ENCODE measurements around the gene PRKCE.

Gene PRKCE

GRCh38 chr2:45984896-45985473 is 333.5 kb downstream of the PRKCE start:
- H3K27ac ChIP-seq (ENCODE audit: low read length) = no peak overlapping the region
- no peaks in the 10 kb centered on the region for H3K27me3 ChIP-seq (ENCODE audit: low read depth, low read length)
- H3K36me3 ChIP-seq (ENCODE audit: control insufficient read depth in 1 of 2, insufficient read depth in 2 of 2, low read length in 2 of 2) = peaks cover 5 to 11% of the 10 kb centered on the region in 2 donors

GRCh38 chr2:45986509-45986908 is 335.0 kb downstream of the PRKCE start:
- Histone ChIP-seq H3K4me3 (ENCODE audit: low read depth in 1 of 2, low read length in 2 of 2) (no peak overlapping the region), H3K9me3 (ENCODE audit: control insufficient read depth in 1 of 2, low read length in 2 of 2) (no peaks in the 10 kb centered on the region), H3K4me1 (ENCODE audit: control insufficient read depth in 1 of 2, insufficient read depth in 2 of 2, low read length in 2 of 2) (peaks cover 0 to 9% of the 10 kb centered on the region in 2 donors), H3K27ac (ENCODE audit: low read length) (no peak overlapping the region), H3K36me3 (ENCODE audit: control insufficient read depth in 1 of 2, insufficient read depth in 2 of 2, low read length in 2 of 2) (peaks cover under 1 to 5% of the 10 kb centered on the region in 2 donors), H3K27me3 (ENCODE audit: low read depth, low read length) (no peaks in the 10 kb centered on the region)

More at GRCh38 chr2:45984896-45985473, 333.5 kb downstream of the PRKCE start:
- no peaks in the 10 kb centered on the region for H3K9me3 ChIP-seq (ENCODE audit: control insufficient read depth in 1 of 2, low read length in 2 of 2)
- H3K4me3 ChIP-seq (ENCODE audit: low read depth in 1 of 2, low read length in 2 of 2) = no peak overlapping the region
- peaks cover 0 to 9% of the 10 kb centered on the region in 2 donors for H3K4me1 ChIP-seq (ENCODE audit: control insufficient read depth in 1 of 2, insufficient read depth in 2 of 2, low read length in 2 of 2)

GRCh38 chr2:45987856-45988255 is 336.4 kb downstream of the PRKCE start:
- no peak overlapping the region for H3K4me3 ChIP-seq (ENCODE audit: low read depth in 1 of 2, low read length in 2 of 2)
- no peaks in the 10 kb centered on the region for H3K27me3 ChIP-seq (ENCODE audit: low read depth, low read length)
- peaks cover 0 to 5% of the 10 kb centered on the region in 2 donors for H3K36me3 ChIP-seq (ENCODE audit: control insufficient read depth in 1 of 2, insufficient read depth in 2 of 2, low read length in 2 of 2)
- H3K27ac ChIP-seq (ENCODE audit: low read length) = no peak overlapping the region
- no peaks in the 10 kb centered on the region for H3K9me3 ChIP-seq (ENCODE audit: control insufficient read depth in 1 of 2, low read length in 2 of 2)
- H3K4me1 ChIP-seq (ENCODE audit: control insufficient read depth in 1 of 2, insufficient read depth in 2 of 2, low read length in 2 of 2) = peaks cover 9 to 12% of the 10 kb centered on the region in 2 donors

GRCh38 chr2:45988879-45989278 is 337.4 kb downstream of the PRKCE start:
- H3K4me3 ChIP-seq (ENCODE audit: low read depth in 1 of 2, low read length in 2 of 2) = no peak overlapping the region
- H3K4me1 ChIP-seq (ENCODE audit: control insufficient read depth in 1 of 2, insufficient read depth in 2 of 2, low read length in 2 of 2) = peaks cover 17% of the 10 kb centered on the region in 2 donors
- H3K27me3 ChIP-seq (ENCODE audit: low read depth, low read length) = no peaks in the 10 kb centered on the region
- peaks cover 0 to 5% of the 10 kb centered on the region in 2 donors for H3K36me3 ChIP-seq (ENCODE audit: control insufficient read depth in 1 of 2, insufficient read depth in 2 of 2, low read length in 2 of 2)
- no peaks in the 10 kb centered on the region for H3K9me3 ChIP-seq (ENCODE audit: control insufficient read depth in 1 of 2, low read length in 2 of 2)
- no peak overlapping the region for H3K27ac ChIP-seq (ENCODE audit: low read length)

- Histone ChIP-seq H3K36me3 (ENCODE audit: control insufficient read depth in 1 of 2, insufficient read depth in 2 of 2, low read length in 2 of 2) (no peaks in the 10 kb centered on the region), H3K4me3 (ENCODE audit: low read depth in 1 of 2, low read length in 2 of 2) (no peak overlapping the region), H3K9me3 (ENCODE audit: control insufficient read depth in 1 of 2, low read length in 2 of 2) (no peaks in the 10 kb centered on the region), H3K4me1 (ENCODE audit: control insufficient read depth in 1 of 2, insufficient read depth in 2 of 2, low read length in 2 of 2) (peaks cover 17% of the 10 kb centered on the region in 2 donors), H3K27ac (ENCODE audit: low read length) (no peak overlapping the region), H3K27me3 (ENCODE audit: low read depth, low read length) (no peaks in the 10 kb centered on the region)
Measured at GRCh38 chr2:45990131-45990530, 338.7 kb downstream of the PRKCE start.

GRCh38 chr2:45992021-45992740 is 340.7 kb downstream of the PRKCE start:
- H3K9me3 ChIP-seq (ENCODE audit: control insufficient read depth in 1 of 2, low read length in 2 of 2) = no peaks in the 10 kb centered on the region
- H3K4me1 ChIP-seq (ENCODE audit: control insufficient read depth in 1 of 2, insufficient read depth in 2 of 2, low read length in 2 of 2) = peaks cover 17% of the 10 kb centered on the region in 2 donors
- H3K27ac ChIP-seq (ENCODE audit: low read length) = peak overlapping the region; percentile 30
- H3K4me3 ChIP-seq (ENCODE audit: low read depth in 1 of 2, low read length in 2 of 2) = no peak overlapping the region
- no peaks in the 10 kb centered on the region for H3K27me3 ChIP-seq (ENCODE audit: low read depth, low read length)
- H3K36me3 ChIP-seq (ENCODE audit: control insufficient read depth in 1 of 2, insufficient read depth in 2 of 2, low read length in 2 of 2) = no peaks in the 10 kb centered on the region

GRCh38 chr2:45992741-45993475 is 341.4 kb downstream of the PRKCE start:
- no peaks in the 10 kb centered on the region for H3K27me3 ChIP-seq (ENCODE audit: low read depth, low read length)
- H3K4me1 ChIP-seq (ENCODE audit: control insufficient read depth in 1 of 2, insufficient read depth in 2 of 2, low read length in 2 of 2) = peaks cover 17% of the 10 kb centered on the region in 2 donors
- no peaks in the 10 kb centered on the region for H3K9me3 ChIP-seq (ENCODE audit: control insufficient read depth in 1 of 2, low read length in 2 of 2)
- peak overlapping the region in 1 of 2 donors; percentile 5 for H3K4me3 ChIP-seq (ENCODE audit: low read depth in 1 of 2, low read length in 2 of 2)
- H3K27ac ChIP-seq (ENCODE audit: low read length) = peak overlapping the region; percentile 30
- no peaks in the 10 kb centered on the region for H3K36me3 ChIP-seq (ENCODE audit: control insufficient read depth in 1 of 2, insufficient read depth in 2 of 2, low read length in 2 of 2)

GRCh38 chr2:45993476-45993991 is 342.1 kb downstream of the PRKCE start:
- Histone ChIP-seq H3K4me1 (ENCODE audit: control insufficient read depth in 1 of 2, insufficient read depth in 2 of 2, low read length in 2 of 2) (peaks cover 17% of the 10 kb centered on the region in 2 donors), H3K9me3 (ENCODE audit: control insufficient read depth in 1 of 2, low read length in 2 of 2) (no peaks in the 10 kb centered on the region), H3K27me3 (ENCODE audit: low read depth, low read length) (no peaks in the 10 kb centered on the region), H3K36me3 (ENCODE audit: control insufficient read depth in 1 of 2, insufficient read depth in 2 of 2, low read length in 2 of 2) (no peaks in the 10 kb centered on the region), H3K27ac (ENCODE audit: low read length) (peak overlapping the region; percentile 30), H3K4me3 (ENCODE audit: low read depth in 1 of 2, low read length in 2 of 2) (peak overlapping the region in 1 of 2 donors; percentile 5)

GRCh38 chr2:45994060-45994459 is 342.6 kb downstream of the PRKCE start:
- Histone ChIP-seq H3K27ac (ENCODE audit: low read length) (no peak overlapping the region), H3K36me3 (ENCODE audit: control insufficient read depth in 1 of 2, insufficient read depth in 2 of 2, low read length in 2 of 2) (no peaks in the 10 kb centered on the region), H3K9me3 (ENCODE audit: control insufficient read depth in 1 of 2, low read length in 2 of 2) (no peaks in the 10 kb centered on the region), H3K4me1 (ENCODE audit: control insufficient read depth in 1 of 2, insufficient read depth in 2 of 2, low read length in 2 of 2) (peaks cover 12 to 17% of the 10 kb centered on the region in 2 donors), H3K27me3 (ENCODE audit: low read depth, low read length) (no peaks in the 10 kb centered on the region), H3K4me3 (ENCODE audit: low read depth in 1 of 2, low read length in 2 of 2) (no peak overlapping the region)

- Histone ChIP-seq H3K4me3 (ENCODE audit: low read depth in 1 of 2, low read length in 2 of 2) (no peak overlapping the region), H3K4me1 (ENCODE audit: control insufficient read depth in 1 of 2, insufficient read depth in 2 of 2, low read length in 2 of 2) (peaks cover 12 to 16% of the 10 kb centered on the region in 2 donors), H3K27me3 (ENCODE audit: low read depth, low read length) (no peaks in the 10 kb centered on the region), H3K27ac (ENCODE audit: low read length) (peak overlapping the region; percentile 16), H3K36me3 (ENCODE audit: control insufficient read depth in 1 of 2, insufficient read depth in 2 of 2, low read length in 2 of 2) (peaks cover 5 to 20% of the 10 kb centered on the region in 2 donors), H3K9me3 (ENCODE audit: control insufficient read depth in 1 of 2, low read length in 2 of 2) (no peaks in the 10 kb centered on the region)
Measured at GRCh38 chr2:46000660-46001059, 349.2 kb downstream of the PRKCE start.

- H3K9me3 ChIP-seq (ENCODE audit: control insufficient read depth in 1 of 2, low read length in 2 of 2) = no peaks in the 10 kb centered on the region
- no peaks in the 10 kb centered on the region for H3K27me3 ChIP-seq (ENCODE audit: low read depth, low read length)
- peak overlapping the region; percentile 45 for H3K27ac ChIP-seq (ENCODE audit: low read length)
- peaks cover 12 to 16% of the 10 kb centered on the region in 2 donors for H3K4me1 ChIP-seq (ENCODE audit: control insufficient read depth in 1 of 2, insufficient read depth in 2 of 2, low read length in 2 of 2)
- H3K36me3 ChIP-seq (ENCODE audit: control insufficient read depth in 1 of 2, insufficient read depth in 2 of 2, low read length in 2 of 2) = peaks cover 5 to 24% of the 10 kb centered on the region in 2 donors
- no peak overlapping the region for H3K4me3 ChIP-seq (ENCODE audit: low read depth in 1 of 2, low read length in 2 of 2)
Measured at GRCh38 chr2:46001290-46001689, 349.8 kb downstream of the PRKCE start.
